Measurements from ENCODE around the gene TTC9C.
A peak's percentile ranks its signal among the peaks of the same experiment; 100 is the strongest.
"Not testable (repeated sequence)": the region's sequence is repeated elsewhere in the genome, so short reads cannot be mapped to it uniquely, and the experiment has no call there.

TTC9C gene

DNA sequence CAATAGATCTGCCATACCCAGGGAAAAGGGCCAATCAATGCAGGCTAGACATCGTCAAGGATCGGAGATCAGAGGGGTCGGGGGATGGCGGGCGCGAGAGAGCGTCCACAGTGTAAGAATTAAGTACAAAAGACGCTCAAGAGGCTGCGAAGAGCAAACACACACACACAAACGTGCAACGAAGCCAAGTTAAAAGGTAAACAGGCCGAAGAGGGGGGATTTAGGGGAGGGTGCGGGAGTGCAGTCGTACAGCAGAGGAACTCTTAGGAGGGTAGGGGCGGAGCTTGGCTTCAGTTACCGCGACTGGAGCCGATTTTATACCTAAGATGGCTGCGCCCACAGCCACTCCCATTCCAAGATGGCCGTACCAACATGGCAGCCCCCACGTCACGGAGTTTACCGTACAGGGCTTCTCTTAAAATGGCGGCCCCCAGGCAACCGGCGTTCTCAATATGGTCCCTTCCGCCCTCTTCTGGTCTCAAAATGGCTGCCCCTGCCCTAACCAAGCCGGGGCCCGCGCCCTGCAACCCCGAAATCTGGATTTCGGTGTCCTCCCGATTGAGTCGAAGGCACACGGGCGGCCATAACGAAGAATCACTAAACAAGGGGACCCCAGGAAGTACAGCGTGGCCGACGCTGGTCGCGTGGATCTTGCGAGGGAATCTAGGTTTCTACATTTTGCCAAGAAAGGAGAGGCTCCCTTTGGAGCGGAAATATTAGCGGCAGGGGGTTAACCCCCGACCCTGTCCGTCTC lies 18.9 kb upstream of the TTC9C start:
- peak; percentile 99 for DNase-seq (ENCODE audit: low spot score)

DNA sequence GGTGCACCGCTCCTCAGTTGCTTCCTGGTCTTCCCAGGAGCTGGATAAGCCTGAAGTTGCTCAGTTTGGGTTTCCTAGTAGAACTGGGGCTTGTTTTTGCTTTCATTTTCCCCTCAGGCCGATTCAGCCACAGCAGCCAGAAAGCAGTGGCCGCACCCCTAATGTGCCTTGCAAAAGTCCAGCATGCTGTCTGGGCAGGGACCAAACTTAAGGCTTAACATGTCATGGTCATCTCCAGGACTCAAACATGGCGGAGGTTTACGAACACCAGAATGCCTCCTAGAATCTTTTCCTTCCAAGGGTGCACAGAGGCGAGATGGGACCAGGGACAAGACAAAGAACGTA lies 18.3 kb upstream of the TTC9C start:
- peak; percentile 55 for DNase-seq (ENCODE audit: low spot score)

DNA sequence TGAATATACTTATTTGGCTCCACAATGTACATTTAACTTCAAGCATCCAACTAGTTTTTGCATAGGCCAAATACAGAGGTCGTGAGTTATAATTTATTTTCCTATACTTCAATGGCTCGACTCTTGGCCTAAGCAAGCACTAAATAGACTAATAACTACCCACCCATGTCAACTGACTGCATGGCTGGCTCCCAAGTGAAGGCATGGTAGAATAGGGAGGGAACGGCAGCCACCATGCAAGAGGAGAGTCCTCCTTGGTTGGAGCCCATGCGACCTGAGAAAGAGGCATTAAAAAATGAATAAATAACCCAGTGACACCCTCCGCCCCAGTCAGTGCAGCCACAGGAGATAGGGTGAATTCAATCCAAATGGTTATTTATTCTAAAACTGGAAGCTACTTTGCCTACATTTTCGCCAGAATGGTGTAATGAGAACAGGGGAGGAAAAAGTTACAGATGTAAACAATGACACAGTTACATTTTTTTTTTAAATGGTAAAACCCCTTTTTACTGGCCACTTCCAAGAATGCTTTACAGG lies 15.9 kb upstream of the TTC9C start:
- no peak for DNase-seq (ENCODE audit: low spot score)

DNA sequence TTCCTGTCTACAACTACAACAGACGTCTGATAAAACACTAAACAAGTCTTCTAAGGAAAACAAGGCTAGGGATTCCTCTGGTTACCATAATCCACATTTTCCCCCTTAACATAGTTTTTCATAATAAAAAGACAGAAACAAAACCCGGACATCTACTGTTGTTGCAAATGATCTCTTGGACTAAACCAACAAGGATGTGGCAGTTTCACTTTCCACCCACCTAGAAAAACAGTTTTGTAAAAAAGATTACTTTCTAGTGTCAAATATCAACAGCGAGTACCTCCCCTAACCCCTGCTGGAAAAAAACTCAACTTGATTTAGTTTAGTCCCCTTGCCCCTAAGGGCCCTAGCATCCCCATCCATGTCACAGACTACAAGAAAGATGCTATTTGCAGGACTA lies 15.4 kb upstream of the TTC9C start:
- no peak for DNase-seq (ENCODE audit: low spot score)

DNA sequence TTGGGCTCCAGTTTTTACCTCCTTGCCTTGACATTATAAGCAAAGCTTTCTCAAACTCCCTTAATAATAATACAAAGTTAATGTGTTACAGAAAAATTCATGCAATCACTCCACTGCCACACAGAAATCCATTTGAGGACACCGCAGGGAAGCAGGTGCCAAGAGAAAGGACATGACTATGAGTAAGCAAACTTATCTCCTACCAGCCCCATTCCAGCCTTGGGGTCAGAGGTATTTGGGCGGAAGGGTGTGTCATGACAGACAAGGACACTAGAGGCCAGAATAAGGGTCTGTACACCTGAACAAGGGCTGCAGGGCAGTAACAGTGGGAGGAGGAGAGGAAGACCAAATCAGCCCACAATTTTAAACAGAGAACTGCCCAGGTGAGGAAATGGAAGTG lies 14.9 kb upstream of the TTC9C start:
- DNase-seq (ENCODE audit: low spot score): no peak

DNA sequence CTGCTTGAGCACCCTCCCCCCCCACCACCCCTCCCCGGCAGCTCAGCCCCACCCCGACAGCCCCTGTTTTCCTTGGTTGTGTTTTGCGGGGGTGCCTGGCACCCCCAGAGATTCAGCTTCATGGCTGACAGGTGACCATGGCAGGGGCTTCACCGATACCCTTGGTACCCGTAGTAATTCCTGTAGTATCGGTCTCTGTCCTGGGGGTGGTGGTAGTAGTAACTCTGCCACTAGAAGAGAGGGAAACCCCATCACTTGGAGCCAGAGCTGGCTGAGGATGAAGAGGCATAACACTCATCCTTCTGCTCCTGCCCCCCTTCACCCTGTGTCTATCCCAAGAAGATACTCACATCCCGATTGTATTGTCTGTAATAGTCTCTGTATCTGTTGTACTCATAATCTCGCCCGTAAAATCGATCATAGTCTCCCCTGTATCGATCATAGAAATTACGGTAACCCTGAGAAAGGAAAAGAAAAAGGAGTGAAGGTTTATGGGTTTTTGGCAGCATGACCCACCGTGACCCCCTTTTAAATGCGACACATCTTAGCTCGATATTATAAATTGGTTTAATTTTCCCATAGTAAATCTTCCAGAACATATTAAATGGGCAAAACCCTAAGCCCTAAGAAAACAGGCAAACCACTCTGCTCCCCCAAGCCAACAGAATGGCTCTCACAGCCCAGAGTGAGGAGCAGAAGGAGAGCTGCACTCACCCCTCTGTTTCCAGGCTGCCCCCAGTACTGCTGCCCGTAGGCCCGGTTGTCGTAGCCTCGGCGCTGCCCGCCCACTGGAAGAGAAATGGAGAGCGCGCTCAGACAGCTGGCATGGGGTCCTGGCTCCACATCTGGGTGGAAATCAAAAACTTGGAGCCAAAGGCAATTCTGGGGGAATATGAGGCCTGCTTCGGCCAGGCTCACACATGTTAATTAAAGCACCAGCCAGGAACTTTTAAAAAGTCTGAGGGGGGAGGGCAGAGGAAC lies 12.8 kb upstream of the TTC9C start:
- DNase-seq (ENCODE audit: low spot score): no peak

DNA sequence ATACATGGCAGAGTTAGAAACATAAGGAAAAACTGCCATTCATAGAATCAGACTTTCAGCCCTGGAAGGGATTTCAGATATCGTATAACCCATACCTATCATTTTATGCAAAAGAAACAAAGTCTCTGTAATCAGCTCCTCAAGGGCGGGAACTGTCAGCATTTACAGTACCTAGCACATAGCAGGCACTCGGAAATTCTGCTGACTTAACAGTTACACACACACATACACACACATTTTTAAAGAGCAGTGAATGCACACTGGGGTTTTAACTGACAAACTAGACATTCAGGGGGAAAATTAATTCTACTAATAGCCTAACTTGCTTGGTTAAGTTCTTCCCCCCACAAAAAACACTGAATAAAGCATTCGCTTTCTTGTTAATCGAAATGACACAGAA lies 12.1 kb upstream of the TTC9C start:
- DNase-seq (ENCODE audit: low spot score): no peak

DNA sequence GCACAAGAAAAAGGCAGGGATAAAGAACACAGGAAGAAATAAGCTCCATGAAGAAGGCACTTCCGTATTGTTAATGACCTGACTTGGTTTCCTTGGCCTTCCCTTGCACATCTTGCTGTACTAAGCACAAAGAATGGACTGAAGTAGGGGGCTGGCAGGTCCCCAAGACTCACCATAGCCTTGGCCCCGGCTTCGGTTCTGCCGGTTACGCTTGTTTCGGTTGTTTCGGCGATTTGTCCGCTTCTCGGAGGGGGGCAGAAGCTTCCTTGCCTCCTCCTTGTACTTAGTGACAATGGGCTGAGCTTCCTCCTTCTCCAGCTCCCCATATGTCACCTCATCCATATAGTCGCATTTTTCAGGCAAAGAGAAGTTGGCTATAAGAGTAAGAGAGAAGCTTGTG lies 11.5 kb upstream of the TTC9C start:
- DNase-seq (ENCODE audit: low spot score): no peak

DNA sequence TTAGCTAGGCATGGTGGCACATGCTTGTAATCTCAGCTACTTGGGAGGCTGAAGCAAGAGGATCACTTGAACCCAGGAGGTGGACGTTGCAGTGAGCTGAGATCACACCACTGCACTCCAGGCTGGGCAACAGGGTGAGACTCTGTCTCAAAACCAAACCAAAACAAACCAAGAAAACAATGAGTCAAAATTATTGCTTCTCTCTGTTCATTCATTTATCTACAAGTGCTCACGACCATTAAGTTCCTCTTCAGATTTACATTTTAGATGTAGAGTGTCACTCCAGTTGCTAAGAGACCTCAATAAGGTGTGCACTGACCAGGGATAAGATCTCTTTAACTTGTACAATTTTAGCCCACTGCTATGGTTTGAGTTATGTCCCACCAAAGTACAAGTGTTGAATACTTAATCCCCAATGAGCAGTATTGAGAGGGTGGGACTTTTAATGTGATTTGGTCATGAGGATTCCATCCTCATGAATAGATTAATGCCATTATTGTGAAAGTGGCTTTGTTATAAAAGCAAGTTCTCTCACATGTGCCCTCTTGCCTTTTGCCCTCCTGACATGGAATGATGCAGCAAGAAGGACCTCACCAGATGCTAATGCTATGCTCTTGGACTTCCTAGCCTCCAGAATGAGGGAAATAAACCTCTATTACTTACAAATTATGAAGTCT lies 8.8 kb upstream of the TTC9C start:
- no peak for DNase-seq (ENCODE audit: low spot score)

DNA sequence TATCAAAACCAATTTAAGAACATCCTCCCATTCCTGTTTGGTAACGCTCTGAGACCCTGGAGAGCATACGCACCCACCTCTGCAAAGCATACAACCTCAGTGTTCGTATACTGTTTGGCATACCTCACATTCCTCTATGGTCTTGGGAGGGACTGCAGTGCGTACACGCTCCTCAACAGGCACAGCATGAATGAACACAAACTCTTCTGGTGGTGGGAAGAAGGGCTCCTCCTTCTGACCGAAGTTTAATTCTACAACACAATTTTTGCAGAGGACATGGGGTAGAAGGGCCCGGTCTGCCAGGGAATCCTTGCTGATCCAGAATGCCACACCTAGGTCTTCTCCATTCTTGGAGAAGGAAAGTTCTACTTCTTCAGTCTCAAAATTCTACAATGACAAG lies 6.3 kb upstream of the TTC9C start:
- peak; percentile 55 for DNase-seq (ENCODE audit: low spot score)

DNA sequence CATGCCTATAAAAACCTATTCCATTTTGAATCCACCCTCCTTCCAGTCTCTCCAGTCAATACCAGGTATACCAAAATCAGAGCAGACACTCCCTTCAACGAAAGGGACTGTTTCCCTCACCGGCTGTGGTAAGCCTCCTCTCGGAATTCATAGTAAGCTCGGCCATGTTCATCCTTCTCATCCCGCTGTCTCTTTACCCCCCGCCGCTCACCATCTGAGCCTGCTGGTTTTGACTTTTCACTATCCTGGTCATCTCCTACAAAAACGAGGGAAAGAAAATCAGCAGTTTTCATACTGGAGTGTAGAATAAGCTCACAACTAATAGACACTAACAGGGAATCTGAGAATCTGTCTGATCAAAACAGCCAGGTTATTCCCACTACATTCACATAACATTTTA lies 4.1 kb upstream of the TTC9C start:
- DNase-seq (ENCODE audit: low spot score): peak; percentile 70

DNA sequence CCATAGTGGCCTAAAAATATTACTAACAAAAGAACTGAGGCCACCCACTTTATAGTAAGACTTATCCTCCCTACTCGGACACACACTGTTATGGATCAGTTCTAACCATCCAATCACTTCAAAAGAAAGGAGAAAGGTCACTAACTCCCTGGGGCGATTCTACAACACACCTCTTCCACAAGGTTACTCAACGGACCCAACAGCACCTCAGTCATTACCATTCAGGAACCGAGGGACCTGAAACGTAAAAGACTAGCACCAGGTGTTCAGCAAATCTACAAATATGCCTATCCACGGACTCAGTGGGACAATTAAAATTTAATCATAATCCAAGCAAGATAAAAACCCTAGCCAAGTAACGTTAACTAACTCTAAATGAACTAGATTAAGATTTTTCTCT lies 2.6 kb upstream of the TTC9C start:
- DNase-seq (ENCODE audit: low spot score): no peak

DNA sequence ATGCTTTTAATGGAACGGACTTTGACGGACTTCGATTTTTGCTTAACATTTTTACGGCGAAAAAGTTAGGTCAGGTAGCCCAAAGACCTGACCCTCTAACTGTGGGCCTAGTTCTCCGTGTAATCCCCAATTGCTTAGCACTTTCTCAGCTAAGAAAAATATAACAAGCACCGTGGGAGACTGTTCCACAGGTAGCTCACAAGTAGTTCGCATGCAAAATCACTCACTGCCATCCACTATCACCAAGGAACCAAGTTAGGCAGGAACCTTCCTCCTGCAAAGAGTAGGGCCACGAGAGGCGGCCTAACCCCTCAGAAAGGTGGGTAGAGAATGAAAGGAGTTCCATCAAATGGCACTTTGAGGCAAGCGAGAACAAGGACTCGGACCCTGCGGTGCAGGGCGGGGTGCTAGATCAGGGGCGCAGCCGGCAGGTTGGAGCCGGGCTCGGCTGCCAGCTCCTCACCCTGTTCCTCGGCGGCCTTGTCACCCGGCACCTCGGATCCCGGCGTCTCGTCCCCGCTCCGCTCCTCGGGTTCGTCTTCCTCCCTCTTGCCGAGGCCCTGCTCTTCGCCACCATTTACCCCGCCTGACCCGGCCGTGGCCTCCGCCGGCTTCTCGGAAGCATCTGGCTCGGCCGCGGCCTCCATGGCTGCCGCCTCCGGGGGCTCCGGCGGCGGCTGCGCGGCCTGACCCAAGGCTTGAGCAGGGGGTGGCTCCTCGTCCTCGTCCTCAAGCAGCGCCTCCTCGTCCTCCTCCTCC lies 2.0 kb upstream of the TTC9C start:
- no peak for DNase-seq (ENCODE audit: low spot score)

DNA sequence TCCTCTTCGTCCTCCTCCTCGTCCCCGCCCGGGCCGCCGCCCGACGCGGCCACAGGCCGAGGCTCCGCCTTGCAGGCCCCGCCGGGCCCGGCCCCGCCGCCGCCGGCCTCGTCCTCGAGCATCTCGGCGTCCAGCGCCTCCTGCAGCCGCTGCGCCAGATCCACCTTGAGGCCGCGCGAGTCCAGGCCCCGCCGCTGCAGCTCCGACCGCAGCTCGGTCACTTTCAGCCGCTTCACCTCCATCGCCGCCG lies 1.4 kb upstream of the TTC9C start:
- DNase-seq (ENCODE audit: low spot score): no peak

DNA sequence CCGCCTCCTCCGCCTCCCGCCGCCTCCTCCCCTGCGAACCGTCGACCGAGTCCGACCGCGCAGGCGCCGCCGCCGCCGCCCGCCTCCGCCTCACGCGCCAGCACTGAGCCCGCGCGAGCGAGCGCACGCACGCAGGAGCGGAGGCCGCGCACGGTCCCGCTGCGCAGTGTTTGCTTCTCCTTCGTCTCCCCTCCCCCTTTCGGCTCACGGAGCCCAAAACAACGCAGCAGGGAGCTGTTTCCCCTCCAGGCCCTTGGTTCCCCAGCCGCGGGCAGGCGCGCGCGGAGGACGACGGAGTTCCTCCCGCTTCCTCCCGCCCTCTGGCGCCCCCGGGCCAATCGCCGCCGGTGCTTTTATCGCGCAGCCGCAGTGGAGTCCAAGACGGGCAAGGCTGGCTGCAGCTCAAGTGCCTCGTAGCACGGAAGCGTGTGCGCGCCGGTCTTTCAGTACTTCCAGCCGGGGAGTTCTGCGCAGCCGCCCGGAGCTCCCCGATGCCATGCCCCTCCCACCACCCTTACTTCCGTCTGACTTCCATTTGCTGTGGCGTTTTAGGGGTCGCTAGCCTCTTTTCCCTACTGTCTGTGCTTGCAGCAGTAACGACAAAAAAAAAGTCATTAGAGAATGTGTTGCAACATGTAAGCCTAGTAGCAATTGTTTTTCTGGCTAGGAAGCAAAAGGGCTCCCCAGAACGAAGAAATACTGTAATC lies 968 bp upstream of the TTC9C start, which contains the start of gene HNRNPUL2:
Gene HNRNPUL2 (minus strand): TSS at position 293 of the 707 bp plus-strand sequence. CDS start 301 bp downstream, outside the sequence.
- peak; percentile 99 for DNase-seq (ENCODE audit: low spot score)

DNA sequence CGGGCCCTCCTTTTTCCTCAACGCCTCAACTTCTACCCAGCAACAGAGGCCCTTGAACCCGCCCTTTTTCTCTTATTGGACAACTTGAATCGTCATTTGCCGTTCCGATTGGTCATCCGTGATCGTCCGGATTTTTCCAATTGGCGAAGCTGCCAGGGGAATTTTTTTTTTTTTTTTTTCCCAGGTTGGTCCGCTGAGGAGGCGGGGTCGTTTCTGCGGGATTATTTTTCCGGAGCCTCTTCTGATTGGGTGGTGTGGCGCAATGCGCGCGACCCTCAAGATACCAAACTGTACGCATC lies 465 bp upstream of the TTC9C start:
- peak; percentile 99 for DNase-seq (ENCODE audit: low spot score)

DNA sequence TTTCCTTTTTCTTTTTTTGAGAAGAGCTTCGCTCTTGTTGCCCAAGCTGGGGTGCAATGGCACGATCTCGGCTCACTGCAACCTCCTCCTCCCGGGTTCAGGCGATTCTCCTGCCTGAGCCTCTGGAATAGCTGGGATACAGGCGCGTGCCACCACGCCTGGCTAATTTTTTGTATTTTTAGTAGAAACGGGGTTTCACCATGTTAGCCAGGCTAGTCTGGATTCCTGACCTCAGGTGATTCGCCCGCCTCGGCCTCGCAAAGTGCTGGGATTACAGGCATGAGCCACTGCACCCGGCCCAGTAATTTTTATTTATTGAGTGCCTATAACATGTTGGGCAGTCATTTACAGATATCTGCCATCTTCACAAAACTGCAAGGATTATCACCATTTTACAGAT lies 1.8 kb downstream of the TTC9C start:
- DNase-seq (ENCODE audit: low spot score): not testable (repeated sequence)

DNA sequence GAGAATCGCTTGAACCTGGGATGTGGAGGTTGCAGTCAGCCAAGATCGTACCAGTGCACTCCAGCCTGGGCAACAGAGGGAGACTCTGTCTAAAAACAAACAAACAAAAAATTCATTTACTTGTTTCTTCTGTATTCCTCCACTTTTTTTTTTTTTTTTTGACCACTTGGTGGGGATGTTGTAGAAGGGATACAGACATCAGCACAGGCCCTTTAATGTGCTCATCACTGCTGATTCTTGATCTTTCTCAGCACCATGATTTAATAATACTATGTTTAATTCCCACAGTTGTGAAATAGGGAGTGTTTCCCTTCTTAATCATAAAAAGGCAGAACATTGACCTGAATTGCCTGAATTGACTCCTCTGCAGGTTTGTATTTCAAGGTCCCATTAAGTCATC lies 4.5 kb downstream of the TTC9C start:
- peak; percentile 60 for DNase-seq (ENCODE audit: low spot score)

DNA sequence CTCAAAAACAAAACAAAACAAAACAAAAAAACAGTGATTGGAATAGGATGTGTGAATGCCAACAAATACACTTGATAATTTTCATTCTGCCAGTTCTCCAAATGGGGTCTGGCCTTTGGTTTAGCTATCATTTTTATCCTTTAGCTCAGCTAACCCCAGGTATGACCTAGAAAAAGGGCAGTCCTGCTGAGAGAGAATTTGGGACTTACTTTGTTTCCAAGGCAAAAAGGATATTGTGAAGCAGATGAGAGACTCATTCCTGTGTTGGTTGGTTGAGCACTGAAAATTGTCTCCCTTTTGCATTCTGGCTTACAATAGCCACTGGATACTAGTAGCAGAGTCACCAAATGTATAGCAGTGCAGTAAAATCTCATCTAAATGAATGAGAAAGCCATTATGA lies 8.9 kb downstream of the TTC9C start:
- DNase-seq (ENCODE audit: low spot score): peak; percentile 66

DNA sequence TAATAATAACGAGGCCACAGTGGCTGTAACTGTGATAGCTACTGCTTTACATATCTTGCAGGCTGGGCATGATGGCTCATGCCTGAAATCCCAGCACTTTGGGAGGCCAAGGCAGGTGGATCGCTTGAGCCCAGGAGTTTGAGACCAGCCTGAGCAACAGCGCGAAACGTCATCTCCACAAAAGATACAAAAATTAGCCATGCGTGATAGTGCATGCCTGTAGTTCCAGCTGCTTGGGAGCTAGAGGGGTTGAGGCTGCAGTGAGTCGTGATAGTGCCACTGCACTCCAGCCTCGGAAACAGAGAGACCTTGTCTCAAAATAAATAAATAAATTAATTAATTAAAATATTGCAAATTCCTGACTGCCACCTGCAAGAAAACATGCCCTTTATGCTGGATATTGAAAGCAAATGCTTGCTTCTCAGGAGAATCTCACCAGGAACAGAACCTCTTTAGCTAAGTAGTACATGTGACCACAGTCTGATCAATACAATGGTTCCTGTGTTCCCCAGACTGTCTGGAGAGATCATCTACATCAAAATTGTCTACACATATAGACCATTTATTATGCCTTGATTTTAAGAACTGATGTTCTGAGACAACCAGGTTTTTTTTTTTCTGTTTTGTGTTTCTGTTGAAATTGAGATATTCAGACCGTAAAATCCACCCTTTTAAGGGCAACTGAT lies 19.3 kb downstream of the TTC9C start:
- DNase-seq (ENCODE audit: low spot score): no peak

DNA sequence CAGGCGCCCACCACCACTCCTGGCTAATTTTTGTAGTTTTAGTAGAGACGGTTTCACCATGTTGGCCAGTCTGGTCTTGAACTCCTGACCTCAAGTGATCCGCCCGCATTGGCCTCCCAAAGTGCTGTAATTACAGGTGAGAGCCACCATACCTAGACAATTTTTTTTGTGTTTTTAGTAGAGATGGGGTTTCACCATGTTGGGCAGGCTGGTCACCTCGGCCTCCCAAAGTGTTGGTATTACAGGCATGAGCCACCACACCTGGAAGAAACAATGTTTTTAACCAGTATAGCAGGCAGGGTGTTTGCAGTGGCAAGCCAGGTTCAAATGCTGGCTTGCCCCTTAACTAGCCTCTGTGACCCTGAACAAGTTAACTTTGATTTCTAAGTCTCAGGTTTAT lies 21.6 kb downstream of the TTC9C start:
- DNase-seq (ENCODE audit: low spot score): not testable (repeated sequence)

Data from cerebellar cortex (tissue), 1 donor.